Mesodermal cell (in vitro differentiated cells): ENCODE data around the gene CNDP2.
A peak's percentile ranks its signal among the peaks of the same experiment; 100 is the strongest.

ENCODE experiments used
- H3K27ac ChIP-seq: 2 replicates; pipeline ENCODE4 v1.7.0; 2013; ENCODE audit warnings: mild to moderate bottlenecking, low read depth, low read length, moderate library complexity; ENCODE audit not compliant: severe bottlenecking
- H3K36me3 ChIP-seq: 2 replicates; pipeline ENCODE4 v1.7.1; 2013; ENCODE audit warnings: mild to moderate bottlenecking, low read length, moderate library complexity; ENCODE audit not compliant: control insufficient read depth, insufficient read depth
- H3K4me1 ChIP-seq: one replicate; pipeline ENCODE4 v1.7.1; 2013; ENCODE audit warnings: mild to moderate bottlenecking, low read length; ENCODE audit not compliant: insufficient read depth, control insufficient read depth, poor library complexity, severe bottlenecking
- H3K4me3 ChIP-seq: 2 replicates; pipeline ENCODE4 v1.7.0; 2013; ENCODE audit warnings: low read length, control low read depth, mild to moderate bottlenecking; ENCODE audit not compliant: insufficient read depth, poor library complexity, severe bottlenecking; ENCODE audit errors: extremely low read depth
- H3K9me3 ChIP-seq: 2 replicates; pipeline ENCODE4 v1.7.1; 2013; ENCODE audit warnings: mild to moderate bottlenecking, low read length, moderate library complexity; ENCODE audit not compliant: control insufficient read depth
- WGBS, 2 experiments: methylation state at CpG; one replicate each; pipeline ENCODE4 v1.1.5; 2013; ENCODE audit warnings: missing lambda C conversion rate in 2 of 2; ENCODE audit not compliant: insufficient coverage in 2 of 2; 5-methylcytosine and 5-hydroxymethylcytosine counted together

CNDP2 gene

GRCh38 chr18:74456349-74457042, 39.7 kb upstream of the CNDP2 start:
- WGBS, 2 experiments, result 1% methylated on average over 38 to 50 of the region's 69 CpGs

GRCh38 chr18:74457043-74457724, 39.0 kb upstream of the CNDP2 start, which contains the start of gene DIPK1C:
DIPK1C (minus strand) TSS chr18:74457308; CDS start chr18:74457259, 49 bp downstream.
- Histone ChIP-seq H3K9me3 (no peaks in the 10 kb centered on the region), H3K4me1 (peaks cover 13% of the 10 kb centered on the region), H3K36me3 (no peaks in the 10 kb centered on the region), H3K27ac (no peak within 1 kb of the TSS), H3K4me3 (peak within 1 kb of the TSS; percentile 43)
- 3 to 7% methylated on average over 12 to 32 of the region's 76 CpGs for WGBS, 2 experiments

More at GRCh38 chr18:74456349-74457042, 39.7 kb upstream of the CNDP2 start:
- peaks cover 13% of the 10 kb centered on the region for H3K4me1 ChIP-seq
- no peaks in the 10 kb centered on the region for H3K36me3 ChIP-seq
- no peak overlapping the region for H3K27ac ChIP-seq
- H3K9me3 ChIP-seq, result no peaks in the 10 kb centered on the region
- H3K4me3 ChIP-seq, result peak overlapping the region; percentile 43

- Histone ChIP-seq H3K36me3 (no peaks in the 10 kb centered on the region), H3K4me1 (peaks cover 11% of the 10 kb centered on the region), H3K27ac (no peak overlapping the region), H3K4me3 (no peak overlapping the region), H3K9me3 (no peaks in the 10 kb centered on the region)
- 63 to 69% methylated on average over 21 to 32 of the region's 34 CpGs for WGBS, 2 experiments
Observed at GRCh38 chr18:74457725-74458421, 38.3 kb upstream of the CNDP2 start.

- WGBS, 2 experiments, result 38 to 49% methylated on average over 4 to 7 of the region's 7 CpGs
- no peaks in the 10 kb centered on the region for H3K4me1 ChIP-seq
- no peaks in the 10 kb centered on the region for H3K9me3 ChIP-seq
- H3K36me3 ChIP-seq, result no peaks in the 10 kb centered on the region
- H3K27ac ChIP-seq, result no peak overlapping the region
- H3K4me3 ChIP-seq, result no peak overlapping the region
Observed at GRCh38 chr18:74459889-74460288, 36.3 kb upstream of the CNDP2 start.

- H3K9me3 ChIP-seq, result no peaks in the 10 kb centered on the region
- H3K4me1 ChIP-seq, result no peaks in the 10 kb centered on the region
- H3K4me3 ChIP-seq, result no peak overlapping the region
- H3K27ac ChIP-seq, result no peak overlapping the region
- WGBS, 2 experiments, result 88 to 94% methylated on average over 5 to 6 of the region's 7 CpGs
- H3K36me3 ChIP-seq, result no peaks in the 10 kb centered on the region
Observed at GRCh38 chr18:74460825-74461224, 35.3 kb upstream of the CNDP2 start.

- WGBS, 2 experiments, result 80 to 84% methylated on average over 4 to 6 of the region's 8 CpGs
Observed at GRCh38 chr18:74463254-74463653, 32.9 kb upstream of the CNDP2 start.

GRCh38 chr18:74463983-74464382, 32.2 kb upstream of the CNDP2 start:
- WGBS, 2 experiments, result 100% methylated on average over 1 of the region's 1 CpG; no CpG with 5 or more reads in 1 of the 2 experiments
- no peak overlapping the region for H3K27ac ChIP-seq
- H3K36me3 ChIP-seq, result no peaks in the 10 kb centered on the region
- peaks cover 8% of the 10 kb centered on the region for H3K4me1 ChIP-seq
- no peak overlapping the region for H3K4me3 ChIP-seq
- no peaks in the 10 kb centered on the region for H3K9me3 ChIP-seq

More at GRCh38 chr18:74463254-74463653, 32.9 kb upstream of the CNDP2 start:
- H3K36me3 ChIP-seq, result no peaks in the 10 kb centered on the region
- no peak overlapping the region for H3K4me3 ChIP-seq
- no peak overlapping the region for H3K27ac ChIP-seq
- H3K4me1 ChIP-seq, result peaks cover 1% of the 10 kb centered on the region
- no peaks in the 10 kb centered on the region for H3K9me3 ChIP-seq

GRCh38 chr18:74465775-74466174, 30.4 kb upstream of the CNDP2 start:
- 75 to 81% methylated on average over 2 of the region's 4 CpGs for WGBS, 2 experiments
- Histone ChIP-seq H3K4me3 (no peak overlapping the region), H3K9me3 (no peaks in the 10 kb centered on the region), H3K4me1 (peaks cover 11% of the 10 kb centered on the region), H3K36me3 (no peaks in the 10 kb centered on the region), H3K27ac (no peak overlapping the region)

- Histone ChIP-seq H3K36me3 (no peaks in the 10 kb centered on the region), H3K4me1 (peaks cover 16% of the 10 kb centered on the region), H3K27ac (peak overlapping the region; percentile 43), H3K4me3 (no peak overlapping the region), H3K9me3 (peaks cover 6% of the 10 kb centered on the region)
- 100% methylated on average over 1 of the region's 3 CpGs; no CpG with 5 or more reads in 1 of the 2 experiments for WGBS, 2 experiments
Observed at GRCh38 chr18:74468547-74469061, 27.6 kb upstream of the CNDP2 start.

GRCh38 chr18:74472312-74472711, 23.9 kb upstream of the CNDP2 start:
- 80 to 100% methylated on average over 1 of the region's 2 CpGs for WGBS, 2 experiments
- H3K36me3 ChIP-seq, result no peaks in the 10 kb centered on the region
- no peak overlapping the region for H3K27ac ChIP-seq
- H3K4me1 ChIP-seq, result peaks cover 20% of the 10 kb centered on the region
- H3K4me3 ChIP-seq, result no peak overlapping the region
- H3K9me3 ChIP-seq, result peaks cover 6% of the 10 kb centered on the region
